ENCODE measurements around the gene ERP29.
"Not testable (repeated sequence)": the region's sequence is repeated elsewhere in the genome, so short reads cannot be mapped to it uniquely, and the experiment has no call there.

Gene ERP29

GRCh38 chr12:112035219-112035785, 22.1 kb downstream of the ERP29 start:
- no peak for DNase-seq (ENCODE audit: low read depth in 2 of 2)

GRCh38 chr12:112036614-112037013, 23.4 kb downstream of the ERP29 start:
- DNase-seq (ENCODE audit: low read depth in 2 of 2), result not testable (repeated sequence)

- DNase-seq (ENCODE audit: low read depth in 2 of 2), result no peak
These were observed 32.8 kb downstream of the ERP29 start for GRCh38 chr12:112046003-112046402.

- no peak for DNase-seq (ENCODE audit: low read depth in 2 of 2)
These were observed 36.1 kb downstream of the ERP29 start for GRCh38 chr12:112049351-112049750.

- no peak for DNase-seq (ENCODE audit: low read depth in 2 of 2)
These were observed 47.9 kb downstream of the ERP29 start for GRCh38 chr12:112061137-112061536.

- no peak for DNase-seq (ENCODE audit: low read depth in 2 of 2)
These were observed 50.0 kb downstream of the ERP29 start for GRCh38 chr12:112063273-112063672.

- DNase-seq (ENCODE audit: low read depth in 2 of 2), result no peak
These were observed 53.3 kb downstream of the ERP29 start for GRCh38 chr12:112066566-112066965.
